Measurements from ENCODE around the gene WWC1.

DNA sequence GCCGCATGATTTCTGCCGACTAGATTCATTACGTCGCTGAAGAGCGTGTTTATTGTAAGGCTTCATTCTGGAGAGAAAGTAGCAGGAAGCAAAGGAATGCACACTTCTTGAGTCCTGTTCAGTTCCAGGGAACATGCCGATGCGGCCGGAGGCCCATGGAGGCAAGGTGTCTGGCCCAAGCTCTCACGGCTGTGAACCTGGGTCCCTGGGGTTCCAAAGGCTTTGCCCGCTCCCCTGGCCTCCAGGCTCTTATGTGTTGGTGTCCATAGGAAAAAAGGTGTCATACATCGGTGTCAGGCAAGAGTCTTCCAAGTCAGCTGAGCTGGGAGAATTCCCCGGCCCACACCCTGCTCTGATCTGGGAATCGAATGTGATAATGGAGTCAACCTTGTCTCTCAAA, 64.7 kb downstream of the WWC1 start:
- no peak for TF ChIP-seq CTCF (IDR thresholded peaks at IDR 0.05)
- TF ChIP-seq POLR2A (IDR thresholded peaks at IDR 0.05), result no peak
- TF ChIP-seq POLR2AphosphoS5 (IDR thresholded peaks at IDR 0.05; ENCODE audit: insufficient read depth in 1 of 2, low read depth in 1 of 2), result no peak

Measured in vagina (tissue), 2 donors.